Trophoblast cell (in vitro differentiated cells and primary cell): Measurements from ENCODE around the gene TMEM121.
"Not testable (repeated sequence)": the region's sequence is repeated elsewhere in the genome, so short reads cannot be mapped to it uniquely, and the experiment has no call there.

ENCODE experiments used
- DNase-seq, 2 donors: peaks; one replicate each; pipeline ENCODE4 v3.0.0-alpha.2; 2016
- H2AFZ ChIP-seq: 2 replicates; pipeline ENCODE4 v1.6.1; 2013; ENCODE audit warnings: low read length, moderate library complexity, mild to moderate bottlenecking; ENCODE audit not compliant: insufficient read depth, poor library complexity
- H2AK5ac ChIP-seq: 2 replicates; pipeline ENCODE4 v1.6.1; 2013; ENCODE audit warnings: mild to moderate bottlenecking, low read length
- H2BK120ac ChIP-seq: 2 replicates; pipeline ENCODE4 v1.6.1; 2013; ENCODE audit warnings: low read length, mild to moderate bottlenecking, moderate library complexity; ENCODE audit not compliant: insufficient read depth, poor library complexity
- H2BK12ac ChIP-seq: 2 replicates; pipeline ENCODE4 v1.6.1; 2013; ENCODE audit warnings: mild to moderate bottlenecking, low read length, moderate library complexity
- H2BK5ac ChIP-seq: 2 replicates; pipeline ENCODE4 v1.6.1; 2013; ENCODE audit warnings: low read length, low read depth, moderate library complexity, mild to moderate bottlenecking; ENCODE audit not compliant: poor library complexity
- H3K14ac ChIP-seq: 2 replicates; pipeline ENCODE4 v1.6.1; 2013; ENCODE audit warnings: mild to moderate bottlenecking, low read length
- H3K18ac ChIP-seq: 2 replicates; pipeline ENCODE4 v1.6.1; 2013; ENCODE audit warnings: mild to moderate bottlenecking, low read length
- H3K23ac ChIP-seq: 2 replicates; pipeline ENCODE4 v1.6.1; 2013; ENCODE audit warnings: low read length
- H3K27ac ChIP-seq: 2 replicates; pipeline ENCODE4 v1.5.1; 2013; ENCODE audit warnings: low read depth, mild to moderate bottlenecking, inconsistent platforms, low read length, moderate library complexity
- H3K27me3 ChIP-seq: 2 replicates; pipeline ENCODE4 v1.6.1; 2013; ENCODE audit warnings: inconsistent platforms, mild to moderate bottlenecking, low read length, moderate library complexity; ENCODE audit not compliant: insufficient read depth
- H3K36me3 ChIP-seq, 2 experiments: 1 replicate in 1 of 2; 2 replicates in 1 of 2; pipeline ENCODE4 v1.6.1; 2013; ENCODE audit warnings: low read length in 2 of 2, mild to moderate bottlenecking in 2 of 2, moderate library complexity in 1 of 2; ENCODE audit not compliant: insufficient read depth in 2 of 2, control insufficient read depth in 1 of 2
- H3K4ac ChIP-seq: 2 replicates; pipeline ENCODE4 v1.6.1; 2013; ENCODE audit warnings: low read depth, mild to moderate bottlenecking, low read length, moderate library complexity
- H3K4me1 ChIP-seq, 2 experiments: 1 replicate in 1 of 2; 2 replicates in 1 of 2; pipeline ENCODE4 v1.6.1; 2013; ENCODE audit warnings: low read length in 2 of 2, mild to moderate bottlenecking in 2 of 2, moderate library complexity in 1 of 2; ENCODE audit not compliant: insufficient read depth in 2 of 2, control insufficient read depth in 1 of 2
- H3K4me2 ChIP-seq: 2 replicates; pipeline ENCODE4 v1.6.1; 2013; ENCODE audit warnings: inconsistent platforms, mild to moderate bottlenecking, low read length, moderate library complexity
- H3K4me3 ChIP-seq: 2 replicates; pipeline ENCODE4 v1.5.1; 2013; ENCODE audit warnings: mild to moderate bottlenecking, low read depth, low read length, inconsistent platforms
- H3K79me1 ChIP-seq: one replicate; pipeline ENCODE4 v1.6.1; 2013; ENCODE audit warnings: low read length
- H3K79me2 ChIP-seq: 2 replicates; pipeline ENCODE4 v1.6.1; 2013; ENCODE audit warnings: low read length, mild to moderate bottlenecking; ENCODE audit not compliant: control insufficient read depth, insufficient read depth, poor library complexity
- H3K9ac ChIP-seq: 2 replicates; pipeline ENCODE4 v1.6.1; 2013; ENCODE audit warnings: mild to moderate bottlenecking, low read length
- H3K9me3 ChIP-seq: 2 replicates; pipeline ENCODE4 v1.6.1; 2013; ENCODE audit warnings: low read depth, mild to moderate bottlenecking, control low read depth, inconsistent platforms, low read length; ENCODE audit not compliant: insufficient read depth
- H4K12ac ChIP-seq: 2 replicates; pipeline ENCODE4 v1.6.1; 2013; ENCODE audit warnings: low read depth, mild to moderate bottlenecking, low read length, moderate library complexity
- H4K8ac ChIP-seq: 2 replicates; pipeline ENCODE4 v1.6.1; 2013; ENCODE audit warnings: low read depth, mild to moderate bottlenecking, low read length, moderate library complexity
- H4K91ac ChIP-seq: one replicate; pipeline ENCODE4 v1.6.1; 2013; ENCODE audit warnings: low read depth, mild to moderate bottlenecking, low read length, moderate library complexity
- WGBS: extraction: QIAGEN DNeasy Blood & Tissue Kit; methylation state at CpG from one replicate; pipeline ENCODE4 v1.1.7; 2013; ENCODE audit warnings: missing lambda C conversion rate; ENCODE audit not compliant: insufficient read length, insufficient coverage; ENCODE audit errors: extremely low coverage; 5-methylcytosine and 5-hydroxymethylcytosine counted together

Gene TMEM121

DNA sequence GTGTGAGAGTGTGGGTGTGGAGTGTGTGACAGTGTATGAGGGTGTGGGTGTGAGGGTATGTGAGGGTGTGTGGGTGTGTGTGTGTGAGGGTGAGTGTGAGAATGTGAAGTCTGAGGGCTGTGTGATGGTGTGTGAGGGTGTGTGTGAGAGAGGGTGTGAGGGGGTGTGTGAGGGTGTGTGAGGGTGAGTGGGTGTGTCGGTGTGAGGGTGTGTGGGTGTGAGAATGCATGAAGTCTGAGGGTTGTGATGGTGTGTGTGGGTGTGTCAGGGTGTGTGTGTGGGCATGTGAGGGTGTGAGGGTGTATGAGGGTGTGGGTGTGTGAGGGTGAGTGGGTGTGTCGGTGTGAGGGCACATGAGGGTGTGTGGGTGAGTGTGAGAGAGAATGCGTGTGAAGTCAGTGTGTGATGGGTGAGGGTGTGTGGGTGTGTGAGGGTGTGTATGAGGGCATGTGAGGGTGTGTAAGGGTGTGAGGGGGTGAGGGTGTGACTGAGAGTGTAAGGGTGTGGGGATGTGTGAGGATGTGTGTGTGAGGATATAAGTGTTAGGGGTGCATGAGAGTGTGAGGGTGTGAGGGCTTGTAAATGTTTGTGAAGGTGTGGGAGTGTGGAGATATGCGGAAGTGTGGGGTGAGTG is 36.4 kb downstream of the TMEM121 start:
- H4K91ac ChIP-seq, result no peak overlapping the region
- H3K14ac ChIP-seq, result no peak overlapping the region
- H3K4me1 ChIP-seq, result no peaks in the 10 kb centered on the region
- no peaks in the 10 kb centered on the region for H3K27me3 ChIP-seq
- no peak overlapping the region for H3K4me2 ChIP-seq
- H3K4ac ChIP-seq, result no peak overlapping the region
- no peak overlapping the region for H2BK5ac ChIP-seq
- no peak overlapping the region for H4K12ac ChIP-seq
- no peak overlapping the region for H2BK12ac ChIP-seq
- no peak for DNase-seq
- H2AFZ ChIP-seq, result no peak overlapping the region
- H3K9ac ChIP-seq, result no peak overlapping the region
- H3K23ac ChIP-seq, result no peak overlapping the region
- no peaks in the 10 kb centered on the region for H3K79me2 ChIP-seq
- H3K79me1 ChIP-seq, result no peaks in the 10 kb centered on the region
- H3K4me3 ChIP-seq, result peak overlapping the region; percentile 11
- no peak overlapping the region for H3K18ac ChIP-seq
- no peaks in the 10 kb centered on the region for H3K36me3 ChIP-seq
- H3K27ac ChIP-seq, result no peak overlapping the region
- H2BK120ac ChIP-seq, result no peak overlapping the region
- H4K8ac ChIP-seq, result no peak overlapping the region
- H2AK5ac ChIP-seq, result no peak overlapping the region
- 100% methylated on average over 2 of the region's 4 CpGs for WGBS
- H3K9me3 ChIP-seq, result peaks cover 37% of the 10 kb centered on the region

DNA sequence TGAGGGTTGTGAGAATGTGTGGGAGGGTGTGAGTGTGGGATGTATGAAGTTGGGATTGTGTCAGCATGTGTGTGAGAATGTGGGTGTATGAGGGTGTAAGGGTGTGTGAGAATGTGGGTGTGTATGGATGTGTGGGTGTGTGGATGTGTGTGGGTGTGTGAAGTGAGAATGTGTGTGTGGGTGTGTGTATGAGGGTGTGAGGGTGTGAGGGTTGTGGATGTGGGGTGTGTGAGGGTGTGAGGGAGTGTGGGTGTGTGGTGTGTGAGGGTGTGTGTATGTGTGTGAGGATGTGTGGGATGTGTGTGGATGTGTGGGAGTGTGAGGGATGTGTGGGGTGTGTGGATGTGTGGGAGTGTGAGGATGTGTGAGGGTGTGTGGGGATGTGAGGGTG is 37.0 kb downstream of the TMEM121 start:
- H3K27ac ChIP-seq, result no peak overlapping the region
- H3K9me3 ChIP-seq, result peaks cover 43% of the 10 kb centered on the region
- no peak overlapping the region for H3K9ac ChIP-seq

DNA sequence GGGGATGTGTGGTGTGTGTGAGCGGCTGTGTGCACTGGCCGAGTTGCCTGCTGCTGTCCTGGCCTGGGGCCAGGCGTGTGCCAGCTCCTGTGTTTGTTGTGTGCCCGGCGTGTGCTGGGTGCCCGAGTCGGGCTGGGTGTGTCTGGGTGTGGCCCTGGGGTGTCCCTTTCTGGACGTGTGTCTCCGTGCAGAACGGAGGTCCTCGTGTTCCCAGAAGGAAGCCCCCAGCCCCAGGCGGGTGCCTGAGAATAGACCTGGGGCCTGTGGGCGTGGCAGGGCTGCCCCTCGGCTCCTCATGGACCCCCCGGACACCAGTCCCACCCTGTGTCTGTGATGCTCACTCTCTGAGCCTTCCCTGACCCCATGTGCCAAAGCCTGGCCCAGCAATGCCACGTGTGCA is 38.2 kb downstream of the TMEM121 start:
- not testable (repeated sequence) for H2AFZ ChIP-seq, H4K12ac ChIP-seq, H3K79me2 ChIP-seq, H4K8ac ChIP-seq, H3K4me1 ChIP-seq, H2BK5ac ChIP-seq, H2BK12ac ChIP-seq, H3K79me1 ChIP-seq, H3K4me2 ChIP-seq, H4K91ac ChIP-seq, H3K4ac ChIP-seq, H3K27ac ChIP-seq, H3K27me3 ChIP-seq, H2AK5ac ChIP-seq, H2BK120ac ChIP-seq, H3K4me3 ChIP-seq, H3K14ac ChIP-seq, H3K23ac ChIP-seq, H3K9ac ChIP-seq, H3K36me3 ChIP-seq, H3K18ac ChIP-seq, DNase-seq
- H3K9me3 ChIP-seq, result peaks cover 48% of the 10 kb centered on the region
- WGBS, result no CpG with 5 or more reads among the region's 16 CpGs

More for the DNA sequence above, 37.0 kb downstream of the TMEM121 start:
- Histone ChIP-seq H3K4me1 (no peaks in the 10 kb centered on the region), H4K8ac (no peak overlapping the region), H3K79me1 (no peaks in the 10 kb centered on the region), H2AK5ac (no peak overlapping the region), H3K79me2 (no peaks in the 10 kb centered on the region), H3K36me3 (no peaks in the 10 kb centered on the region), H2BK12ac (no peak overlapping the region), H3K18ac (no peak overlapping the region), H2AFZ (no peak overlapping the region), H3K4ac (no peak overlapping the region), H3K14ac (no peak overlapping the region), H4K12ac (no peak overlapping the region), H3K27me3 (no peaks in the 10 kb centered on the region), H3K4me2 (no peak overlapping the region), H3K4me3 (peak overlapping the region; percentile 60), H4K91ac (no peak overlapping the region), H2BK120ac (no peak overlapping the region), H2BK5ac (no peak overlapping the region), H3K23ac (no peak overlapping the region)
- no peak for DNase-seq

DNA sequence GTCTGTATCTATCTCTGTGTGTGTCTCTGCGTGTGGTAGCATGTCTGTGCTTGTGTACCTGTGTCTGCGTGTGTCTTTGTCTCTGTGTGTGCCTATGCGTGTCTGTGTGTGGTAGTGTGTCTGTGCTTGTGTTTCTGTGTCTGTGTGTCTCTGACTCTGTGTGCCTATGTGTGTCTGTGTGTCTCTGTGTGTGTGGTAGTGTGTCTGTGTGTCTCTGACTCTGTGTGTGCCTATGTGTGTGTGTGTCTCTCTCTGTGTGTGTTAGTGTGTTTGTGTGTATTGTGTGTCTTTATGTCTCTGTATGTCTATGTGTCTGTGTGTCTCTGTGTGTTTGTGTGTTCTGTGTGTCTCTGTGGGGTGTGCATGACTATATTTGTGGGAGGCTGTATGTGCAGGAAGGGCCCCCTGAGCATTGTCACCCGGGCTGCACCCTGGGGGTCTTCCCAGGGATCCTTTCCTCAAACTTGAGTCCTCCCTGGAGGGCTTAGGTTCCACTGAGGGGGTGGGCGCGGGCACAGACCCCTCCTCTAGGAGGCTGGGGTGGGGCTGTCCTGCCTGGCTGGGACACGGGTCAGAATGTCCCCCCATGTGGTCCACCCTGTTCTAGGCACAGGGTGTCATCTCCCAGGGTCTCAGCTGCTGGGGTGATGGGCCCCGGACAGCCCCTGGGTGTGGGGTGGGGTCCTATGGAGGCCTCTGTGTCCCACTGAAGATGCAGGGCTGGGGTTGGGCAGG is 39.0 kb downstream of the TMEM121 start:
- H2BK120ac ChIP-seq, H3K4me3 ChIP-seq, H3K18ac ChIP-seq, H2AK5ac ChIP-seq, H3K4me1 ChIP-seq, H3K27ac ChIP-seq, H3K9ac ChIP-seq, H4K12ac ChIP-seq, DNase-seq, H3K27me3 ChIP-seq, H3K4ac ChIP-seq, H2BK5ac ChIP-seq, H2AFZ ChIP-seq, H3K4me2 ChIP-seq, H3K79me2 ChIP-seq, H3K14ac ChIP-seq, H3K79me1 ChIP-seq, H3K23ac ChIP-seq, H4K91ac ChIP-seq, H2BK12ac ChIP-seq, H4K8ac ChIP-seq, H3K36me3 ChIP-seq: not testable (repeated sequence)
- peaks cover 49% of the 10 kb centered on the region for H3K9me3 ChIP-seq
- WGBS, result no CpG with 5 or more reads among the region's 8 CpGs
